HG02678 (cell line): ENCODE measurements around the gene FES.
A peak's percentile ranks its signal among the peaks of the same experiment; 100 is the strongest.
"Not testable (repeated sequence)": the region's sequence is repeated elsewhere in the genome, so short reads cannot be mapped to it uniquely, and the experiment has no call there.

Experiments used
- ATAC-seq: cut with Tn5 transposase; IDR thresholded peaks from one replicate; pipeline ENCODE4 v1.9.1; 2021; ENCODE audit warnings: mild to moderate bottlenecking, moderate library complexity; ENCODE audit not compliant: unreplicated experiment

The FES gene

DNA sequence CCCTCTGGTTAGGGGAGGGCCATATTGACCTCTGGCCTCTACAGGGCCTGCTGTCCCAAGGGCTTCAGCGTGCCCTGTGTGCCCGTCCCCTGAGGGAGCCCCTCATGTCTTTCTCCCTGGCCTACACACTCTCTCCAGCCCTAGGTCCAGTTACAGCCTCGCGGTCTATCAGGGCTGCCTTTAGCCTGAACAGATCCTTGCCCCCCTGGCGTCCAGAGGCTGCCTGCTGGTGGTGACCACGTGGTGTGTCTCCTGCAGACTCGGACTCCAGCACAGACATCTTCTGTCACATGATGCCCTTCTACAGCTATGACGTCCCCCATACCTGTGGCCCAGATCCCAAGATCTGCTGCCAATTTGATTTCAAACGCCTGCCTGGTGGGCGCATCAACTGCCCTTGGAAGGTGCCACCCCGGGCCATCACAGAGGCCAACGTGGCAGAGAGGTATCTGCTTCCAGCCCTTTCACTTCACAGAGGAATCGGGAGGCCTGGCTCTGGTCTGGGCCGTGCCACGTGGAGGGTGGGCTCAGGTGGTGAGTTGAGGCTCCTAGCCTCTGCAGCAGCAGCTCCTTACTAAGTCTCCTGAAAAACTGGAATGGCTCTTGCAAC, 22.9 kb downstream of the FES start:
- no peak for ATAC-seq

- no peak for ATAC-seq
These were observed 23.7 kb downstream of the FES start for GRCh38 chr15:90907838-90908507.

DNA sequence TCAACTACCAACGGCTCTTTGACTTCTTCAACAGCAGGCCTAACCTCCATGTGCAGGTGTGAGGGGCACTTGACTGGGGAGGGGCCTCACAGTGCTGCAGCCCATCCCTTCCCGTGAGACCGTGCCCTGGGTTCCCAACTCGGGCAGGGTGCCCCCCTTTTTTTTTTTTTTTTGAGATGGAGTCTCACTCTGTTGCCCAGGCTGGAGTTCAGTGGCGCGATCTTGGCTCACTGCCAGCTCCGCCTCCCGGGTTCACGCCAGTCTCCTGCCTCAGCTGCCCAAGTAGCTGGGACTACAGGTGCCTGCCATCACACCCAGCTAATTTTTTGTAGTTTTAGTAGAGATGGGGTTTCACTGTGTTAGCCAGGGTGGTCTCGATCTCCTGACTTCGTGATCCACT, 25.1 kb downstream of the FES start:
- not testable (repeated sequence) for ATAC-seq

DNA sequence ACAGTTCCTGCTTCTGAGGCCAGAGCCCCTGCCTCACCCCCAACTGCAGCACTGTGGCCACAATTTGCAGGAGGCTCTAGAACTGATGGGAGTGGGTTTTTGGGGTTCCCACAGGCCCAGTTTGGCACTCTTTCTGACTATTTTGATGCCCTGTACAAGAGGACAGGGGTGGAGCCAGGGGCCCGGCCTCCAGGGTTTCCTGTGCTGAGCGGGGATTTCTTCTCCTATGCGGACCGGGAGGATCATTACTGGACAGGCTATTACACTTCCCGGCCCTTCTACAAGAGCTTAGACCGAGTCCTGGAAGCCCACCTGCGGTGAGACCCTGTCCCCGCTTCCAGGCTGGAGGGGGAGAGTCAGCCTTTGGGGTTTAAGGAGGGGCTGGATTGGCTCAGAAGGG, 25.7 kb downstream of the FES start:
- ATAC-seq = no peak

- no peak for ATAC-seq
These were observed 26.4 kb downstream of the FES start for GRCh38 chr15:90910441-90911301.

DNA sequence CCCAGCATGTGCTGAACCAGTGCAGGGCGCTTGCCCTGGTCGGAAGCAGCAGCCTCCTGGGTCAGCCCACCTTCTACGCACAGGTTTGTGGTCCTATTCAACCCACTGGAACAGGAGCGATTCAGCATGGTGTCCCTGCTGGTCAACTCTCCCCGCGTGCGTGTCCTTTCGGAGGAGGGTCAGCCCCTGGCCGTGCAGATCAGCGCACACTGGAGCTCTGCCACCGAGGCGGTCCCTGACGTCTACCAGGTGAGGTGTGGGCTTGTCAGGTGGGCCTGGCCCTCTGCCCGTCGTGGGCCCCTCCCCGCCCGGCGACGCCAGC, 27.0 kb downstream of the FES start:
- no peak for ATAC-seq

DNA sequence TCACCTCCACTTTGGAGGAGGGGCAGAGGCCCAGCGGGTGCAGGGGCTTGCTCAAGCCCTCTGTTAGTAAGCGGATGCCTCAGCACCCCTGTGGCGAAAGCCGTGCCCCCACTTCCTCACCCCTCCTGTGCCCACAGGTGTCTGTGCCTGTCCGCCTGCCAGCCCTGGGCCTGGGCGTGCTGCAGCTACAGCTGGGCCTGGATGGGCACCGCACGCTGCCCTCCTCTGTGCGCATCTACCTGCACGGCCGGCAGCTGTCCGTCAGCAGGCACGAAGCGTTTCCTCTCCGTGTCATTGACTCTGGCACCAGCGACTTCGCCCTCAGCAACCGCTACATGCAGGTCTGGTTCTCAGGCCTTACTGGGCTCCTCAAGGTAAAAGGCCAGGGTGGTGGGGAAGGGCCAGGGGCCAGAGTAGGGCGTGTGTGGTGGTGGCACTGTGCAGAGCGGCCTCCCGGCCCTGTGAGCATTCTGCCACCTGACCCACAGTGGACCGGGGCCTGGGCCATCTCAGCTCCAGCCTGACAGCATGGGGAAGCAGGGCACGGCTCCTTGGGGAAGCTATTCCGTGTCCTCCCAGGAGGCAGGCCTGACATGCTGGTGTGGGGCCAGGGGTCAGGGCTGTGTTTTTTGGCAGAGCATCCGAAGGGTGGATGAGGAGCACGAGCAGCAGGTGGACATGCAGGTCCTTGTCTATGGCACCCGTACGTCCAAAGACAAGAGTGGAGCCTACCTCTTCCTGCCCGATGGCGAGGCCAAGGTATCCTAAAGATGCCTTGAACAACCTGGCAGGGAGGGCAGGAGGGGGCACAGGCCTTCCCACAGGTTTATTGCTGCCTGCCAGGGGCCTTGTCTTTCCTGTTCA, 27.8 kb downstream of the FES start:
- ATAC-seq = no peak

DNA sequence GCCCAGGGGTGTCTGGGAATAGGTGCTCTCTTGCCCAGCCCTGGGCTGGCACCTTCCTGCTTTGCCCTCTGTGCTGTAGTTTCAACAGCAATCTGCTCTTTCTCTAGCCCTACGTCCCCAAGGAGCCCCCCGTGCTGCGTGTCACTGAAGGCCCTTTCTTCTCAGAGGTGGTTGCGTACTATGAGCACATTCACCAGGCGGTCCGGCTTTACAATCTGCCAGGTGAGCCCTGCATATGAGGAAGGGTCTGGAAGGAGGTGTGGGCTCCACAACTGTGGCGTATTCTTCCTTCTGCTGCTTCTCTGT, 28.4 kb downstream of the FES start:
- no peak for ATAC-seq

- ATAC-seq = no peak
These were observed 29.2 kb downstream of the FES start for GRCh38 chr15:90913398-90913944.

- ATAC-seq = no peak
These were observed 30.2 kb downstream of the FES start for GRCh38 chr15:90914305-90915080.

DNA sequence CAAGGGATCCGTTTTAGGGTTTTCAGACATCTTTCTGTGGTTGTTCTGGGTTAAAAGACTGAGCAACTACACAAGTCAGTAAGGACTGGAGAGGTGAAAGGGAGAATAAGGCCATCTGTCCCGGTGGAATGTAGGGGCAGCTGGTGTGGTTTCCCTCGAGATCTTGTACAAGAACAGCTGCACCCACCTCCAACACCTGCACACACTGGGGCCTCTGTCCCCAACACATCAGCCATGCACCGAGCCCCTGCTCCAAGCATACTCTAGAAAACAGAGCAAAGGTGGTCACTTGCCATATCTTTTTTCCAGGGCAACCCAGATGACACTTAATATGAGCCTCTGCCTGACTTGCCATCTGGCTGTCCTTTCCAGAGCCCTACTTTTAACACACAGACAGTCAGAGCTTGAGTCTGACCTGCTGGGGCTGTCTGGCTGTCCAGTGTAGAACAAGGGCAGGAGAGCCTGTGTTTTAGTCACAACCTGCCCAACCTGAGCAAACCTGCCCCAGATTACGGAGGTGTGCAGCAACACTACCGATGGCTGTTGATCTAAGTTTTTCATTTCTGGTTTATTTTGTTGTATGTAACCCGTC, 31.0 kb downstream of the FES start:
- ATAC-seq = no peak

GRCh38 chr15:90915808-90916440, 31.6 kb downstream of the FES start:
- ATAC-seq = no peak

DNA sequence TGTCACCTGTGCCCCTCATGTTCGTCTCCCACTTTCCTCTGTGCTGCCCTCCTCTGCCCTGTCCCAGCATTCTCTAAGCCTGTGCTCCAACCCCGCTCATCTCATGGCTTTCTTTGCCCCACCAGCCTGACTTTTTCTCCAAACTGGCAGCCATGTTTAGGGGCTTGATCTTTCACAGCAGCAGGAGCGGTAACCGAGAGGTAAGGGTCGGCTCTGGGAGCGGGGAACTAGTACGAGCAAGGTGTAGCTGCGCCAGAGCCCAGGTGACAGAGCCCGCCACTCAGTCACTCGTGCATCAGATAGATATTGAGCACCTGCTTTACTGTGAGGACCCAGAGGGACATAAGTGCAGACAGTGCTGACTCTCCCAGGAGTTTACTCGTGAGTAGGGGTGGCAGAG, 32.2 kb downstream of the FES start:
- no peak for ATAC-seq

- no peak for ATAC-seq
These were observed 33.3 kb downstream of the FES start for GRCh38 chr15:90917569-90917968.

GRCh38 chr15:90918034-90918788, 33.9 kb downstream of the FES start:
- no peak for ATAC-seq

- ATAC-seq = no peak
These were observed 34.5 kb downstream of the FES start for GRCh38 chr15:90918835-90919234.

GRCh38 chr15:90921887-90922286, 37.6 kb downstream of the FES start:
- no peak for ATAC-seq

GRCh38 chr15:90922712-90923322, 38.5 kb downstream of the FES start:
- ATAC-seq = peak; percentile 62
